Thymus (tissue), 11 donors: ENCODE results near the gene TUBGCP2. TPM values are rescaled to one million over a fixed set of nuclear protein-coding genes. Genes with fewer than 3 reads are reported as not detected.

Experiments
- DNase-seq, 9 donors: peaks; one replicate each; pipeline ENCODE4 v3.0.0-alpha.2; 2013; ENCODE audit warnings: low spot score in 9 of 9, low read depth in 6 of 9, missing footprints in 1 of 9
- H3K27ac ChIP-seq, 2 donors: one replicate each; pipeline ENCODE4 v1.5.1; 2013; ENCODE audit warnings: control low read depth in 1 of 2, low read depth in 1 of 2, low read length in 1 of 2, mild to moderate bottlenecking in 1 of 2, moderate library complexity in 1 of 2
- H3K27me3 ChIP-seq, 2 donors: one replicate each; pipeline ENCODE4 v1.5.1; 2013; ENCODE audit warnings: low read length in 1 of 2; ENCODE audit not compliant: control insufficient read depth in 2 of 2, insufficient read depth in 1 of 2
- H3K36me3 ChIP-seq, 2 donors: one replicate each; pipeline ENCODE4 v1.5.1; 2013; ENCODE audit warnings: low read length in 1 of 2, mild to moderate bottlenecking in 1 of 2, moderate library complexity in 1 of 2; ENCODE audit not compliant: control insufficient read depth in 2 of 2, insufficient read depth in 2 of 2
- H3K4me1 ChIP-seq, 2 donors: one replicate each; pipeline ENCODE4 v1.5.1; 2013; ENCODE audit warnings: low read length in 2 of 2; ENCODE audit not compliant: control insufficient read depth in 2 of 2, insufficient read depth in 2 of 2
- H3K4me3 ChIP-seq, 2 donors: one replicate each; pipeline ENCODE4 v1.5.1; 2013; ENCODE audit warnings: low read length in 2 of 2, control low read depth in 1 of 2, mild to moderate bottlenecking in 1 of 2
- H3K9me3 ChIP-seq, 2 donors: one replicate each; pipeline ENCODE4 v1.5.1; 2013; ENCODE audit warnings: low read length in 1 of 2, mild to moderate bottlenecking in 1 of 2; ENCODE audit not compliant: control insufficient read depth in 2 of 2, insufficient read depth in 1 of 2
- WGBS: extraction: QIAGEN DNeasy Blood & Tissue Kit; methylation state at CpG from one replicate; pipeline ENCODE4 v1.1.7; 2013; 5-methylcytosine and 5-hydroxymethylcytosine counted together
- polyA plus RNA-seq: library from polyadenylated mRNA; stranded (reverse); fragments of 200-250 nt; gene quantifications from one replicate; pipeline ENCODE4 v1.2.3, GENCODE V29; 2013
- total RNA-seq: library from RNA; stranded (reverse); fragments of 120-200 nt; gene quantifications from one replicate; pipeline ENCODE4 v1.2.4, GENCODE V29; 2013
- donor health status: healthy.

TUBGCP2 gene
- total and polyA plus RNA-seq, 2 donors, result 26.9 to 164 TPM

DNA sequence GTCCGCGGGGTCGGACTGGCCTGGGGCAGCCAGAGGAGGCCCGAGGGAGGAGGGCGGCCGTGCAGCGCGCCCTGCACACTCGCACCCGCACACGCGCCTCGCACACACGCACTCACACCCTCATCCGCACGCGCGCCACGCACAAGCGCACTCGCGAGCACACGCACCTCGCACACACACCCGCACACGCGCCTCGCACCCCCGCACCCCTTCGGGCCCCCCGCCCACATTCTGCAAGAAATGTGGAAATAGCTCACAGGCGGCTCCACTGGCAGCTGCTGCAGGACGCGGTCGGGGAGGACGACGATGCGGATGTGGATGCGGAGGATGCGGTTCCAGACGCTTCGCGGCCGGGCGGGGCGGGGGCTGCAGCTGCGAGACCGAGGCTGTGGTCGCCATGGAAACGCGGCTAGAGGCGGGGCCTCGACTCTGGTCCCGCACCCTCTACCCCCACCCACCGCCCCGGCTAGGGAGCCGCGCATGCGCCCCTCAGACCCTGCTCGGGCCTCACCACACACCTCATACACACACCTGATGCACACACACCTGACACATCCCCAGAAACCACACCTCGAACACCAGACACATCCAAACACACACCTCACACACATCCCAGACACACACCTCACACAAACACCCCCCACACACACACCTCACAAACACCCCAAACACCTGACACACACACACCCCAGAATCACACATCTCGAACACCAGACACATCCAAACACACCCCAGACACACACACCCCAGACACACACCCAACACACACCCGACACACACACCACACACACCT lies 28.1 kb upstream of the TUBGCP2 start, which contains the start of gene CALY:
TSS of gene CALY (minus strand) at position 320 of the 793 bp plus-strand sequence. CDS start 7,907 bp downstream, outside the sequence.
- Histone ChIP-seq H3K4me1 (peaks cover 8 to 16% of the 10 kb centered on the region in 2 donors), H3K36me3 (no peaks in the 10 kb centered on the region), H3K27me3 (peaks cover 38 to 82% of the 10 kb centered on the region in 2 donors), H3K9me3 (peaks cover 9 to 13% of the 10 kb centered on the region in 2 donors), H3K4me3 (peak within 1 kb of the TSS in 1 of 2 donors; percentile 40), H3K27ac (no peak within 1 kb of the TSS)
- peak in 7 of 9 donors; percentile 41 to 79 (median 50) for DNase-seq
- 15% methylated on average over 63 of the region's 63 CpGs for WGBS

- 7% methylated on average over 41 of the region's 41 CpGs for WGBS
- H3K9me3 ChIP-seq, result peaks cover 9 to 13% of the 10 kb centered on the region in 2 donors
- H3K36me3 ChIP-seq, result no peaks in the 10 kb centered on the region
- DNase-seq, result no peak
- peak overlapping the region in 1 of 2 donors; percentile 40 for H3K4me3 ChIP-seq
- peaks cover 8 to 16% of the 10 kb centered on the region in 2 donors for H3K4me1 ChIP-seq
- H3K27me3 ChIP-seq, result peaks cover 38 to 81% of the 10 kb centered on the region in 2 donors
- H3K27ac ChIP-seq, result no peak overlapping the region
Observed at GRCh38 chr10:133336118-133336576, 27.5 kb upstream of the TUBGCP2 start.

- H3K4me1 ChIP-seq, result peaks cover 8 to 16% of the 10 kb centered on the region in 2 donors
- no peaks in the 10 kb centered on the region for H3K36me3 ChIP-seq
- H3K27me3 ChIP-seq, result peaks cover 37 to 84% of the 10 kb centered on the region in 2 donors
- peaks cover 9 to 13% of the 10 kb centered on the region in 2 donors for H3K9me3 ChIP-seq
- peak overlapping the region in 1 of 2 donors; percentile 40 for H3K4me3 ChIP-seq
- no peak overlapping the region for H3K27ac ChIP-seq
- 3% methylated on average over 75 of the region's 75 CpGs for WGBS
- DNase-seq, result peak in 3 of 9 donors; percentile 12 to 63 (median 56)
Observed at GRCh38 chr10:133335246-133336117, 26.8 kb upstream of the TUBGCP2 start.

DNA sequence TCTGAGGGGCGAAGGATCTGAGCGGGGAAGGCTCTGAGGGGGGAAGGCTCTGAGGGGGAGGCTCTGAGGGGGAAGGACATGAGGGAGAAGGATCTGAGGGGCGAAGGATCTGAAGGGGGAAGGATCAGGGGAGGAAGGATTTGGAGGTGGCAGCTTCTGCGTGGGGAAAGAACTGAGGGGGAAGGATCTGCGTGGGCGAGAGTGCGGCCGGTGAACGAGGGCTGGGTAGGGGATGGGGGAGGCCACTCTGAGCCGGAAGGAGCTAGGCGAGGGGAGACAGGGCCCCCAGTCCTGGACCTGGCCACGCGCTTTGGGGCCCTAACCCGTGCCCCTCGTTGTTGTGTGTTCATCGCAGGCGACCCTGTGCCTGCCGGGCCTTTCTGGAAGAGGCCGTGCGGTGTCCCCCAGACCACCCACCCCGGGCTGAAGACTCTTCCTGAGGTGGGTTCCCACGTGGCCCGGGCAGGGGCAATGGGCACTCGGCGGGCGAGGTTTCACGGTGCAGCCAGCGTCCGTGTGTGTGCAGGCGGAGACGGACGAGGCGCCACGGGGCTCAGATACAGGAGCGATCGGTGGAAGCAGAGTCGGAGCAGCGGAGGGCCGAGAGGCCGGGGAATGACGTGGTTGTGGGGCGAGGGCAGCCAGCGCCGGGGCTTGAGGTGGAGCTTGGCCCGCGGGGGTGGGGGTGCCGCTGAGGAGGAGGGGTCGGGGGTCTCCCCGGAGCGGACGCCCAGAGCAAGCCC lies 26.0 kb upstream of the TUBGCP2 start:
- peaks cover 39 to 83% of the 10 kb centered on the region in 2 donors for H3K27me3 ChIP-seq
- H3K9me3 ChIP-seq, result peaks cover 9 to 13% of the 10 kb centered on the region in 2 donors
- WGBS, result 21% methylated on average over 51 of the region's 51 CpGs
- H3K27ac ChIP-seq, result no peak overlapping the region
- peaks cover 8 to 19% of the 10 kb centered on the region in 2 donors for H3K4me1 ChIP-seq
- no peaks in the 10 kb centered on the region for H3K36me3 ChIP-seq
- DNase-seq, result no peak
- peak overlapping the region in 1 of 2 donors; percentile 40 for H3K4me3 ChIP-seq

GRCh38 chr10:133332936-133333699 lies 24.4 kb upstream of the TUBGCP2 start:
- Histone ChIP-seq H3K4me3 (no peak overlapping the region), H3K9me3 (peaks cover 9 to 13% of the 10 kb centered on the region in 2 donors), H3K27me3 (peaks cover 52 to 90% of the 10 kb centered on the region in 2 donors), H3K36me3 (no peaks in the 10 kb centered on the region), H3K4me1 (peaks cover 8 to 19% of the 10 kb centered on the region in 2 donors), H3K27ac (no peak overlapping the region)
- DNase-seq, result no peak
- WGBS, result 84% methylated on average over 30 of the region's 30 CpGs

GRCh38 chr10:133329491-133330202 lies 21.0 kb upstream of the TUBGCP2 start:
- Histone ChIP-seq H3K4me3 (no peak overlapping the region), H3K9me3 (peaks cover 2 to 3% of the 10 kb centered on the region in 2 donors), H3K4me1 (peaks cover 3 to 9% of the 10 kb centered on the region in 2 donors), H3K27me3 (peaks cover 63 to 89% of the 10 kb centered on the region in 2 donors), H3K36me3 (no peaks in the 10 kb centered on the region), H3K27ac (no peak overlapping the region)
- DNase-seq, result peak in 8 of 9 donors; percentile 59 to 92 (median 82)
- 12% methylated on average over 37 of the region's 37 CpGs for WGBS

GRCh38 chr10:133328358-133329343 lies 20.0 kb upstream of the TUBGCP2 start:
- no peak for DNase-seq
- Histone ChIP-seq H3K27ac (no peak overlapping the region), H3K9me3 (no peaks in the 10 kb centered on the region), H3K4me1 (peaks cover 3 to 9% of the 10 kb centered on the region in 2 donors), H3K4me3 (no peak overlapping the region), H3K36me3 (no peaks in the 10 kb centered on the region), H3K27me3 (peaks cover 62 to 85% of the 10 kb centered on the region in 2 donors)
- 90% methylated on average over 15 of the region's 15 CpGs for WGBS
